K562 (cell line): ENCODE data around the gene RPL28. TPM values are rescaled to one million over a fixed set of nuclear protein-coding genes. Genes with fewer than 3 reads are reported as not detected.

Experiments used
- BACH1 ChIP-seq: fragments of 200-800 bp; sonication (Bioruptor generic); IDR thresholded peaks from 2 replicates; pipeline ENCODE4 v1.6.1; 2016; ENCODE audit warnings: missing genetic modification characterization, missing compliant biosample characterization
- CBX2 ChIP-seq: fragments of 200-600 bp; sonication (generic); IDR thresholded peaks from one replicate; pipeline ENCODE4 v1.6.1; 2012; ENCODE audit warnings: mild to moderate bottlenecking, low read length, inconsistent platforms; ENCODE audit not compliant: insufficient read depth, poor library complexity, severe bottlenecking
- CSDE1 ChIP-seq, 2 experiments: fragments of 450-650 bp; IDR thresholded peaks; 2 replicates each; pipeline ENCODE4 v1.6.1; 2016; ENCODE audit warnings: mild to moderate bottlenecking in 1 of 2
- DEAF1 ChIP-seq: fragments of 450-650 bp; formaldehyde crosslinking; IDR thresholded peaks from 2 replicates; pipeline ENCODE4 v1.4.0; 2020; ENCODE audit warnings: mild to moderate bottlenecking, moderate library complexity
- HMBOX1 ChIP-seq: sonication (generic); IDR thresholded peaks from 2 replicates; pipeline ENCODE4 v1.6.1; 2016
- HMGXB4 ChIP-seq: sonication (generic); formaldehyde crosslinking; IDR thresholded peaks from 2 replicates; pipeline ENCODE4 v1.8.1; 2023; ENCODE audit warnings: mild to moderate bottlenecking, missing genetic modification reagents
- HNRNPK ChIP-seq: fragments of 200-400 bp; formaldehyde crosslinking; IDR thresholded peaks from one replicate; pipeline ENCODE4 v1.6.1; 2018; ENCODE audit warnings: mild to moderate bottlenecking, low read depth, low read length; ENCODE audit not compliant: poor library complexity, severe bottlenecking
- HNRNPUL1 ChIP-seq: fragments of 200-400 bp; formaldehyde crosslinking; IDR thresholded peaks from 2 replicates; pipeline ENCODE4 v1.6.1; 2017; ENCODE audit warnings: low read length
- LCOR ChIP-seq: sonication (generic); formaldehyde crosslinking; IDR thresholded peaks from 2 replicates; pipeline ENCODE4 v1.8.0; 2022; ENCODE audit warnings: mild to moderate bottlenecking, missing genetic modification reagents
- MAX ChIP-seq: sonication (generic); formaldehyde crosslinking; IDR thresholded peaks from 2 replicates; pipeline ENCODE4 v1.9.0; 2022; ENCODE audit warnings: mild to moderate bottlenecking, missing genetic modification reagents
- RFX5 ChIP-seq: IDR thresholded peaks from 2 replicates; pipeline ENCODE4 v1.6.1; 2011; ENCODE audit warnings: low read depth, mild to moderate bottlenecking, improper control_type of control experiment, low read length
- SIX5 ChIP-seq, 2 experiments: IDR thresholded peaks; 2 replicates each; pipeline ENCODE4 v1.6.1; 2011; ENCODE audit warnings: low read length in 2 of 2, borderline replicate concordance in 1 of 2, low read depth in 1 of 2, mild to moderate bottlenecking in 1 of 2, moderate library complexity in 1 of 2; ENCODE audit not compliant: insufficient read depth in 1 of 2
- SREBF1 ChIP-seq: fragments of 150-350 bp; IDR thresholded peaks from 2 replicates; pipeline ENCODE4 v1.6.1; 2014; ENCODE audit warnings: antibody characterized with exemption, low read depth, low read length, borderline replicate concordance
- ZBTB43 ChIP-seq: sonication (generic); formaldehyde crosslinking; IDR thresholded peaks from 2 replicates; pipeline ENCODE4 v1.8.0; 2023; ENCODE audit warnings: mild to moderate bottlenecking, missing genetic modification reagents
- ZNF23 ChIP-seq: fragments of 250-450 bp; sonication (Bioruptor Pico); IDR thresholded peaks from 2 replicates; pipeline ENCODE4 v1.4.0; 2020; ENCODE audit warnings: mild to moderate bottlenecking
- ZNF311 ChIP-seq: fragments of 250-450 bp; sonication (Bioruptor Pico); IDR thresholded peaks from 2 replicates; pipeline ENCODE4 v1.4.0; 2020; ENCODE audit warnings: mild to moderate bottlenecking, moderate library complexity
- ZNF398 ChIP-seq: fragments of 250-450 bp; sonication (Bioruptor Pico); IDR thresholded peaks from 2 replicates; pipeline ENCODE4 v1.8.0; 2021; ENCODE audit warnings: moderate library complexity, mild to moderate bottlenecking, inconsistent platforms
- ZNF511 ChIP-seq: sonication (generic); formaldehyde crosslinking; IDR thresholded peaks from 2 replicates; pipeline ENCODE4 v1.8.0; 2022; ENCODE audit warnings: mild to moderate bottlenecking, missing genetic modification reagents
- polyA plus RNA-seq, 8 experiments: library from polyadenylated mRNA; depleted of rRNA in 4 of 8; stranded (reverse) in 5 of 8; unstranded in 3 of 8; fragments of >200 nt; fragmentation: Nextera tagmentation in 2 of 8; fragmentation: Illumina TruSeq in 1 of 8; extraction: Ambion mirVana in 2 of 8; extraction: Trizol in 1 of 8; gene quantifications; 2 replicates each; pipeline versions ENCODE4 v1.2.1 to v1.2.3, GENCODE V29; 2011 to 2014; ENCODE audit warnings: inconsistent platforms in 1 of 8, missing spikeins in 1 of 8
- total RNA-seq, 7 experiments: library from RNA; depleted of rRNA in 6 of 7; stranded (reverse); fragments of >200 nt in 6 of 7; fragmentation: Illumina TruSeq in 2 of 7; extraction: Trizol in 2 of 7; gene quantifications; 2 replicates each; pipeline versions ENCODE4 v1.2.1 to v1.2.3, GENCODE V29; 2011 to 2021; ENCODE audit warnings: low replicate concordance in 1 of 7

RPL28 gene
- total and polyA plus RNA-seq, 9 of the 15 experiments (the other 6 are each of a cell fraction or from before 2014, with no cell fraction given) = 124 to 3,106 (median 622) TPM

- no peak for TF ChIP-seq HMGXB4 (CRISPR knock-in tag)
- TF ChIP-seq ZNF311 (CRISPR knock-in tag) = no peak
- TF ChIP-seq DEAF1 (CRISPR knock-in tag) = no peak
- TF ChIP-seq ZNF511 (CRISPR knock-in tag) = no peak
- no peak for TF ChIP-seq CBX2
- TF ChIP-seq SREBF1 = no peak
- no peak for TF ChIP-seq ZNF23
- TF ChIP-seq LCOR (CRISPR knock-in tag) = no peak
- no peak for TF ChIP-seq ZNF398
- TF ChIP-seq HNRNPUL1 = no peak
- TF ChIP-seq HMBOX1 = no peak
- TF ChIP-seq HNRNPK = no peak
- no peak for TF ChIP-seq ZBTB43 (CRISPR knock-in tag)
- no peak for TF ChIP-seq RFX5
- peak; percentile 40 for TF ChIP-seq MAX (CRISPR knock-in tag)
- no peak for TF ChIP-seq CSDE1 (IDR thresholded peaks at IDR 0.05)
- no peak for TF ChIP-seq BACH1 (tag)
- no peak for TF ChIP-seq SIX5 (IDR thresholded peaks at IDR 0.05; ENCODE audit: borderline replicate concordance in 1 of 2, insufficient read depth in 1 of 2, low read depth in 1 of 2, low read length in 2 of 2)
These were observed 31.7 kb upstream of the RPL28 start (continued) for GRCh38 chr19:55353803-55354697.
